HG03439 (cell line): ENCODE measurements around the gene GCSAML.
"Not testable (repeated sequence)": the region's sequence is repeated elsewhere in the genome, so short reads cannot be mapped to it uniquely, and the experiment has no call there.

Experiments used
- ATAC-seq: cut with Tn5 transposase; IDR thresholded peaks from one replicate; pipeline ENCODE4 v1.9.1; 2021; ENCODE audit warnings: mild to moderate bottlenecking, moderate library complexity; ENCODE audit not compliant: unreplicated experiment

GCSAML gene

GRCh38 chr1:247548769-247549182 is at the start of gene GCSAML:
TSS of gene GCSAML (plus strand) at chr1:247549134. CDS start at chr1:247549192, 58 bp downstream.
- no peak for ATAC-seq

- ATAC-seq = no peak
Observed at GRCh38 chr1:247500865-247501264, 48.1 kb upstream of the GCSAML start.

- no peak for ATAC-seq
Observed at GRCh38 chr1:247506831-247507230, 42.1 kb upstream of the GCSAML start.

- no peak for ATAC-seq
Observed at GRCh38 chr1:247517795-247518612, 30.9 kb upstream of the GCSAML start.

GRCh38 chr1:247518613-247518891 is 30.4 kb upstream of the GCSAML start:
- ATAC-seq = no peak

- not testable (repeated sequence) for ATAC-seq
Observed at GRCh38 chr1:247521886-247522285, 27.0 kb upstream of the GCSAML start.

GRCh38 chr1:247528812-247529474 is 20.0 kb upstream of the GCSAML start:
- ATAC-seq = no peak

- ATAC-seq = no peak
Observed at GRCh38 chr1:247529771-247530355, 19.1 kb upstream of the GCSAML start.

GRCh38 chr1:247530785-247531184 is 18.1 kb upstream of the GCSAML start:
- ATAC-seq = no peak

- ATAC-seq = no peak
Observed at GRCh38 chr1:247531937-247532336, 17.0 kb upstream of the GCSAML start.

GRCh38 chr1:247535402-247535801 is 13.5 kb upstream of the GCSAML start:
- ATAC-seq = no peak

GRCh38 chr1:247536340-247536739 is 12.6 kb upstream of the GCSAML start, which contains the start of gene OR2C3:
TSS of gene OR2C3 (minus strand) at chr1:247536440. CDS start at chr1:247532511, 3,929 bp downstream.
- ATAC-seq = no peak

- no peak for ATAC-seq
Observed at GRCh38 chr1:247538561-247538960, 10.4 kb upstream of the GCSAML start.

GRCh38 chr1:247539215-247539614 is 9.7 kb upstream of the GCSAML start:
- ATAC-seq = no peak

GRCh38 chr1:247540581-247540980 is 8.4 kb upstream of the GCSAML start:
- no peak for ATAC-seq

- no peak for ATAC-seq
Observed at GRCh38 chr1:247542811-247543210, 6.1 kb upstream of the GCSAML start.

- ATAC-seq = no peak
Observed at GRCh38 chr1:247548092-247548491, 842 bp upstream of the GCSAML start.

GRCh38 chr1:247551721-247552120 is 2.8 kb downstream of the GCSAML start:
- no peak for ATAC-seq

GRCh38 chr1:247552231-247552630 is 3.3 kb downstream of the GCSAML start:
- no peak for ATAC-seq

GRCh38 chr1:247557926-247558674 is 9.2 kb downstream of the GCSAML start:
- ATAC-seq = no peak

- ATAC-seq = no peak
Observed at GRCh38 chr1:247561711-247562110, 12.8 kb downstream of the GCSAML start.
